DMS 273 (cell line): Measurements from ENCODE around the gene PTPRF.
A peak's percentile ranks its signal among the peaks of the same experiment; 100 is the strongest.
"Not testable (repeated sequence)": the region's sequence is repeated elsewhere in the genome, so short reads cannot be mapped to it uniquely, and the experiment has no call there.

ENCODE experiments used
- DNase-seq: peaks from one replicate; lab custom pipeline; 2025; ENCODE audit not compliant: unreplicated experiment; lab: John Stamatoyannopoulos, UW

Gene PTPRF

DNA sequence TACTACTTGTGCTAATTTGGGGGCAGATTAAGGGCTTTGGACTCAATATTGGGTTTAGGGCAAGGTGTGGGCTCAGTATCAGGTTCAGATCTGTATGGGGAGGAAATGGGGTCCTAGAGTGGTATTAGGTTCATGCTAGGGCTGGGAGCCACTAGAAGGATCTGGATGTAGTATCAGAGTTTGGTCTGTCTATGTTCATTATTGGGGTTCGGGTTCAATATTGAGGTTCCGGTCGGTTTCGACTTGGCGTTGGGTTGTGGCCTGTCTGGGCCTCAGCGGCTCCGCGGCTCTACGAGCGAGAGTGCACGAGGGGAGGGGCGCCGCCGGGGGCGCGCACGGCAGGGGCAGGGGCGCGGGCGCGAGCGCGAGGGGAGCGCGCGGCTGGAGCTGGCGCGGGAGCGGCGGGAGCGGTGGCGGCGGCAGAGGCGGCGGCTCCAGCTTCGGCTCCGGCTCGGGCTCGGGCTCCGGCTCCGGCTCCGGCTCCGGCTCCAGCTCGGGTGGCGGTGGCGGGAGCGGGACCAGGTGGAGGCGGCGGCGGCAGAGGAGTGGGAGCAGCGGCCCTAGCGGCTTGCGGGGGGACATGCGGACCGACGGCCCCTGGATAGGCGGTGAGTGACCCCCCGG is at the start of gene PTPRF:
Gene PTPRF (plus strand): TSS at position 401 of the 624 bp plus-strand sequence. CDS start 14,193 bp downstream, outside the sequence.
- peak; percentile 92 for DNase-seq

DNA sequence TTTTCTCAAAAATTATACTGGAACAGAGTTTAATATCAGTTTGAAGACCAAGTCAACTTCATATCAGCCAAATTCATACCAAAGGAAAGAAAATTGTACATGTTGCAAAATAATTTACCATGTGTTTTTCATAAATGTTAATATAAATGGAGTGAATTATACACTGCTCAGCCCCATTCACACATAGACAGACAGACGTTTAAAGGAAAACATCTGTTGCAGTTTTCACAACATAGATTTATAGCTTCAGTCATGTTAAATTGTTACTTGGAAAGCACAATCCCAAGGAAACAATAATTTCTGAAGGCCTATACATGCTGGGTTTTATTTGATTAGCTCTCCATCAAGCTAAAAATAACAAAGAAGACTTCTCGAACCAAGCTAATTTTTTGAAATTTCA is 49.2 kb upstream of the PTPRF start:
- peak; percentile 42 for DNase-seq

DNA sequence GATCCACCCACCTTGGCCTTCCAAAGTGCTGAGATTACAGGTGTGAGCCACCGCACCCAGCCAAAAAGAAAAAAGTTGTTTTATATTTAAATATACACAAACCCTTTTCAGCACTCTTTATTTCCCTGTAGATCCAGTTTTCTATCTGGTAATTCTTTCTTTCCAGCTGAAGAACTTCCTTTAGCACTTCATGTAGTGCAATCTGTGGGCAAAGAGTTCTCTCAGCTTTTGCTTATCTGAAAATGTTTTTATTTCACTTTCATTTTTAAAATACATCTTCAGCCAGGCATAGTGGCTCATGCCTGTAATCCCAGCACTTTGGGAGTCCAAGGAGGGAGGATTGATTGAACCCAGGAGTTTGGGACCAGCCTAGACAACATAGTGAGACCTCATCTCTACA is 48.5 kb upstream of the PTPRF start:
- DNase-seq, result no peak

DNA sequence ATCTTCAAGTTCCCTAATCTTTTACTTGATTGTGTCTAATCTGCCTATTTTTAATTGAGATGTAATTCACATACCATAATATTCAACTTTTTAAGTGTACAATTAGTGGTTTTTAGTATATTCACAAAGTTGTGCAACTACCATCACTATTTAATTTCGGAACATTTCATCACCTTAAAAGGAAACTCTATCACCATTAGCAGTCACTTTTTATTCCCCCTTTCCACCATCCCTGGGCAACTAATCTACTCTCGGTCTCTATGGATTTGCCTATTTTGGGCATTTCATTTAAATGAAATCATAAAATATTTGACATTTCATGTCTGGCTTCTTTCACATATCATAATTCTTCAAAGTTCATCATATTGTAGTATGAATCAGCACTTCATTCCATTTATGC is 46.3 kb upstream of the PTPRF start:
- no peak for DNase-seq

DNA sequence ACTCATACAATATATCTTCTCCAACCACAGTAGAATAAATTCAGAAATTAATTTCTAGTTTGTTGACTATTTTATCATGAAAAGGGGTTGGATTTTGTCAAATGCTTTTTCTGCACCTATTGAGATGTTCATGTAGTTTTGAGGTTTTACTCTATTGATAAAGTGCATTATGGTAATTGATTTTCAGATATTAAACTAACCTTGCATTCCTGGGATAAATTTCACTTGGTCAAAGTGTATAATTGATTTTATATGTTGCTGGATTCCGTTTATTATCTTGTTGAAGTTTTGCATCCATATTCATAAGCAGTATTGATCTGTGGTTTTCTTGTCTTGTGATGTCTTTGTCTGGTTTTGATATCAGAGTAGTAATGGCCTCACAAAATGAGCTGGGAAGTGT is 42.5 kb upstream of the PTPRF start:
- no peak for DNase-seq

DNA sequence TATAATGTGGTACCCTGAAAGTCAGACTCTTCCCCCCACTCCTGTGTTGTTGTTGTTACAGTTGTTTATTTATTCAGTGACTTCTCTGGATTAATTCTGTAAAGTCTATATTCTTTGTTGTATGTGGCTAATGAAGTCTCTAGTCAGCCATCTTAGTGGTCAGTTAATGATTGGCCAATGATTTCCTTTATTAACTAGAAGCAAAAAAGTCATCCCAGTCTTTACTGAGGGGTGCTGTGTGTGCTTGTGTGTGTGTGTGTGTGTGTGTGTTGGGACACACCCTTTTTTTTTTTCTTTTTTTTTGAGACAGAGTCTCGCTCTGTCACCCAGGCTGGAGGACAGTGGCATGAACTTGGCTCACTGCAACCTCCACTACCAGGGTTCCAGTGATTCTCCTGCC is 39.6 kb upstream of the PTPRF start:
- DNase-seq, result no peak

DNA sequence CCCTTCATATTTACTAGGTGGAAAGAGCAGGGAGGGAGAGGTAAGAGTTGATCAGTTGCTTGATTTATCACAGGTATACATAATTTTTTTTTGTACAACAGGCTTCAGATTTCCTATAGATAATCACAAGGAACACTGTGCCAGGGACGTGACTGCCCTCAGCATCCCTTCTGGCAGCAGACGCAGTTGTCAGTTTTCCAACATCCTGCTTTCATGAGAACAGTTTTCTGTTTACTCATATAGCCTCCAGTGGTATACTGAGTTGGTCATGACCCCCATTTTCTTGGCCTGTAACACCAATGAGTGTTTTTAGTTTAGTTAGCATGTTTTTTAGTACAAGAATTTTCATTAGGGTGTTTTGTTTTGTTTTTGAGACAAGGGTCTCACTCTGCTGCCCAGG is 37.9 kb upstream of the PTPRF start:
- no peak for DNase-seq

DNA sequence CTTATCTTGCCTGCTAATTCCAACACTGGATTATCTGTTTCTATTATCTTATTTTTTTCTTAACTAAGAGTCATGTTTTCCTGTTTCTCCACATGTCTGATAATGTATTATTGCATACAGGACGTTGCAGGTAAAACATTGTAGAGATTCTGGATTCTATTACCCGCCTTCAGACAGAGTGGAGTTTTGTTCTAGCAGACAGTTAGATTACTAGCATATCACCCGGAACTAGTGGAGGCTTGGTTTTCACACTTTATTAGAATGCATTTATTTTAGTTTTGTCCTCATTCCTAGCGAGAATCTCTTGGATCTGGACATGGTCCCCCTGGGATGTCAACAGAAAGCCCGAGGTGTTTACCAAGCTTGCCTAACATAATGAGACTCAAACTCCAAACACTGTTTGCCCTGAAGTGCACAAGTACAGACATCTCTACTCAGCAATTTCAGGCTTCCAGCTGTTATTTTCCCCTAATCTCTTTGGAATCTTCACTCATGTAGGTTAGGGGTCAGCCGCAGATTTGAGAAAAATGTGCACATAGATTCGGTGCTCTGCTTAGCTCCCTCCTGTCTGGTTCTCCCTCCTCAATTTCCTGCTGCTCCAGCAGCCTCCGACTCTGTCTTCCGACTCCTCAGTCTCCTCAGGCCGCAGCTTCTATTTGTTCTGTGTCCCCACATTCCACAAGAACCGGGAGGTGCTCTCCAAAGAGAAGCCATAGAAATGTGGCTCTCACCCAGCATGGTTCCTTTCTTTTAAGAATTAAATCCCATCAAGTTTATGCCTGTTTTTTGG is 36.8 kb upstream of the PTPRF start:
- peak; percentile 60 for DNase-seq

DNA sequence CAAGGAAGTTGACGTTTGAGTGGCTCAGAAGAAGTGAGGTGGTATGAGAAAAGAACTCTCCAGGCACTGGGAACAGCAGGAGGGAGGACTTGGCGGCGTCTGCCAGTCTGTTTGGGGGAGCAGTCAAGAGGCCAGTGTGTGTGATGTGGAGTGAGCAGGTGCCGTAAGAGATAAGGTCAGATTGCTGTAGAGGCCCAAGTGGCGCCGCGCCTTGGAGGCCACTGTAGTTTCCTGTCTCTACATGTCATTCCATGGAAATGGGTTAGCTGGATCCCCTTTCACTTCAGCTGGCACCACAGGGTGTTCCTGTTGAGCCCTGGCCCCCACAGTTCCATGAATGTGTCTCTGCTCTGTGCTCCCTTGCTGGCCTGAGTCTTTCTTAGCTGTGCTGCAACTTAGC is 35.5 kb upstream of the PTPRF start:
- peak; percentile 19 for DNase-seq

DNA sequence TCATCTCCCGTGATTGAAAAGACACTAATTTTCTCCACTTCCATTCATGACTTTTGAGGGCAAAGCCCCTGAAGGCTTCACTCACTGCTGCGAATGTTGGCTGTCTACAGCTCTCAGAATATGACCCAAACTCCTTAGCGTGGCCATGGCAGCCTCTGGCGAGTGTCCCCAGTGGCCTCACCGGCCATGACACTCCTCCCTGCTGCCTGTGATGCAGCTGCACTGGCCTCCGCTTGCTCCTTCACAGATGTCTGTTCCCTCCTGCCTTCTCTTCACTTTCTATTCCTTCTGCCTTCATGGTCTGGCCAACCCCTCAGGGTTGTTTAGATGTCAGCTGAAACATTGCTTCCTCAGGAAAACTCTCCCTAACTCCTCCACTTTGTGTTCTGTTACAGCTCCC is 30.8 kb upstream of the PTPRF start:
- no peak for DNase-seq

DNA sequence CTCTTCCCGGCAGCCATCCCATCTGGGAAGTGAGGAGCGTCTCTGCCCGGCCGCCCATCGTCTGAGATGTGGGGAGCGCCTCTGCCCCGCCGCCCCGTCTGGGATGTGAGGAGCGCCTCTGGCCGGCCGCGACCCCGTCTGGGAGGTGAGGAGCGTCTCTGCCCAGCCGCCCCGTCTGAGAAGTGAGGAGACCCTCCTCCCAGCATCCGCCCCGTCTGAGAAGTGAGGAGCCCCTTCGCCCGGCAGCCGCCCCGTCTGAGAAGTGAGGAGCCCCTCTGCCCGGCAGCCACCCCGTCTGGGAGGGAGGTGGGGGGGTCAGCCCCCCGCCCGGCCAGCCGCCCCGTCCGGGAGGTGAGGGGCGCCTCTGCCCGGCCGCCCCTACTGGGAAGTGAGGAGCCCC is 28.9 kb upstream of the PTPRF start:
- DNase-seq, result not testable (repeated sequence)

DNA sequence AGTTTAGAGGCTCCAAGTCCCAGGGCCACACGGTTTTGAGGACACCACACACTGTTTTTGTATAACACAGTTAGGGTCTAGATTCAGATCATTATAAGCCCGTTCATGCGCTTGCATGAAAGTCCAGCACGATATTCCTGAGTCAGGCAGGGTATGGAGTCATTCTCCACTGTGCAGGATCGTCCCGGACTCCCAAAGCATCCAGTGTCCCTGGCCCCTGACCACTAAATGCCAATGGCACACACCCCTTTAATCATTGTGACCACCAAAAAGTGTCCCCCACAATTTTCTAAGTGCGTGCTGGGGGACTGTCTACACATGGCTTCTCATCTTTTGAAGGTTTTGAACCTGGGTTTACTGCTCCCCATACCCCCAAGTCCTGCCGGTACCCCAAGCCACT is 27.1 kb upstream of the PTPRF start:
- DNase-seq, result no peak

DNA sequence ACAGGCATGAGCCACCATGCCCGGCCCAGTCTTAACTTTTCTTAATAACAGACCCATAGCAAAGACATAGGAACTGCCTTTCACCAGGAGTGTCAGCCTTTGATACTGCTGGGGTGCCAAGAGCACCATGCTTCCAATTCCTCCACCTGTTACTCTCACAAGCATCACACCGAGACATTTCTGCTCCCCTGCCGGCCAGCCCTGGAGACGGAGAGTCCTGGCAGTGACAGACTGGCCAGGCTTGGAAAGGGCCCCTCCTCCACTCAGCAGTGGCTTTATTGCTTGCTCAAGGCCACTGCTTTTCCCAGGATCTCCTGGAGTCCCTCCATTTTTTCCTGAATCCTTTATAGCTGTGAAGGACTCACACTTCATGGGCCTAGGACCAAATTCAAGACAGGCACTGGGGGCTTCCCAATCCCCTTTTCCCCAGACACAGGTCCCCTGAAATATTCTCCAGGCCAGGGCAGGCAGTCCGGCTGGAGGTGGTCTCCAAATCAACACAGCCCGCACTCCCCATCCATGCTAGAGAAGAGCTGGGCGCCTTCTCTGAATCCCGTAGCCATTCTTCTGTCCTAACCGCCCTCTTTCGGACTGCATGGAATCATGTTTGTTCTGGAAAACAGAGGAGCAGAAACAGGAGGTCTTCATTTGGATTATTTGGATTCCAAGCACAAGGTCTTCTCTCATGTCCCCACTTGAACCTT is 25.5 kb upstream of the PTPRF start:
- DNase-seq, result peak; percentile 58

DNA sequence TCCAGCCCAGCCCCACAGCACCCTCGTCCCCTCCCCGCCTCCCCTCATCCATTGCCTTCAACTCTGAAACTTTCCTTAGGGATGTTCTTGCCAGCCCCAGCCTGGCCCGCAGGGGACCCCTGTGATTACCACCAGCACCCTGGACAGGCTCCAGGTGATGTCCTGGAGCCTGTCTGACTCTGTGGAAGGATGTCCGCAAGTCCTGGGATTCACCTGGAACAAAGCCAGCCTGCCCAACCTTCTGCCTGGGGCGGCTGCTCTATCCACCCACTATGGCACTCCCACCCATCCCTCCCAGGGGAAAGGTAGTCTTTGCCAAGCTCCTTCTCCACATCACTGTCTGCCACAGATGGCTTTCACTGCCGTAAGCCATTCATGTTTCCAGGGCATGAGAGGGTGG is 24.4 kb upstream of the PTPRF start:
- peak; percentile 76 for DNase-seq

DNA sequence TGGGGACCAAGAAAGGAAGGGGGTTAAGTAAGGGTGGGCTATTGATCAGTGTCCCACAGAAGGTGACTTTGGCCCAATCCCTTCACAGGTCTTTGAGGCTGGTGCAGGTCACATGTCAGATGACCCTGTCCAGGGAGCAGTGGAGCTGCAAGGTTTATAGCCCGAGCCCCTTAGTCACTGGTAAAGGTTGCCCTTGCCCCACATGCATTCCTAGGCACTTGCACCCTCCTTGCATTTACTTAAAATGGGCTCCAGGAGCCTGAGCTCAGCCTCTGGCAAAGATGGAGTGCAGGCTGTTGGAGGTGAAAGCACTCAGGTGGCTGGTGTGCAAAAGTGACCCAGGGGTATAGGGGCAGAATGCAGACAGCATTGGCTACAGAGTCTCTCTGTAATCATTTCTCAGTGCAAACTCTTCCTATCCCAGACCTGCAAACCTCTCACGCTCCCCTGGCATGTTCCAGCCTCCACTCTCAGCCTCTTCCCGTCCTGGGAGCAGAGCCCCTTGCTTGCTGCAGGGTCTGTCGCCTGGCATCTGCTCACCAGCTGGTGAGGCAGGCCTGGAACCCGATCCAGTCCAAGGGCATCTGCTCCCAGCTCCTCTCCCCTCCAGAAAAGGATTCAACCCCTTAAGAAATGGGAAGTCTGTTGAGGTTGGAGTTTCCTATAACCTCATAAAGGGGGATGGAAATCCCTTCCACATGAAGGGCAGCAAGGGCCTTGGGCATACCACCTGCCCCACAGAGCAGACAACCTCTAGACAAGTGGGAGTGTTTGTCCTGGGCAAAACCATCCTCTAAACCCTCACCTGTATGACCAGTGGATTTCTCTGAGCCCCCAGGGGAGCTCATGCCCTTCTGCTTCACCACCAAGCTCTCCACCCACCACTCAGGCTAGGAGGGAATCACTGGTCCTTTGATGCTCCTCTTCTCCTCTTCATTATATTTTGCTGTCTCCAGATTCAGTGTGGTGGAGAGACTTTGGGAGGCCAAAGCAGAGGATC is 23.1 kb upstream of the PTPRF start:
- DNase-seq, result peak; percentile 95

DNA sequence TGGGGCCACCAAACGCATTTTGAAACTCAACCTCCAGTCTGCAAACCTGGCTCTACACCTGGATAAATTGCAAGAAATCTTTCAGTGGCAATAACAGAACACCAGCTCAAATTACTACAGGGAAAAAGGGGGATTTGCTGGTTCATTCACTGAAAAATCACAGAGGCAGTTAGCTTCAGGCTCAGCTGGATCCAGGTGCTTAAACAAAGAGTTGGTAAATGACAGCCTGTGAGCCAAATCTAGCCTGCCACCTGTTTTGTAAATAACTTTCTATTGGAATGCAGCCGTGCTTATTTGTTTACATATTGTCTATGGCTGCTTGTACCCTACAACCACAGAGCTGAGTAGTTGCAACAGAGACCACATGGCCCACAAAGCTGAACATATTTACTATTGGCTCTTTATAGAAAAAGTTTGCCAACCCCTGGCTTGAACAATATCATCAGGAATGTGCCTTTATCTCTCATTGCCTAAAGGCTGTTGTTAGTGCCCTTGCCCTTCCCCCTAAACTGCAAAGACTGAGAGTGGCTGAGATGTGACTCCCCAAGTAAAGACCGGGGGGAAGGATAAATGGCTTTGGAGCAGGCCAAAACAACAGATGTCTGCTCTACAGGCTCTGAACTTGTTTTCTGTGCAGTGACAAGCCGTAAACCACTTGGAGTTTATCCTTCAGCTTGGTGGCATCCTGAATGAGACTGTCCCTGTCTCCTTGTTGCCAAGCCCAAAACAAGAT is 21.5 kb upstream of the PTPRF start:
- peak; percentile 79 for DNase-seq

DNA sequence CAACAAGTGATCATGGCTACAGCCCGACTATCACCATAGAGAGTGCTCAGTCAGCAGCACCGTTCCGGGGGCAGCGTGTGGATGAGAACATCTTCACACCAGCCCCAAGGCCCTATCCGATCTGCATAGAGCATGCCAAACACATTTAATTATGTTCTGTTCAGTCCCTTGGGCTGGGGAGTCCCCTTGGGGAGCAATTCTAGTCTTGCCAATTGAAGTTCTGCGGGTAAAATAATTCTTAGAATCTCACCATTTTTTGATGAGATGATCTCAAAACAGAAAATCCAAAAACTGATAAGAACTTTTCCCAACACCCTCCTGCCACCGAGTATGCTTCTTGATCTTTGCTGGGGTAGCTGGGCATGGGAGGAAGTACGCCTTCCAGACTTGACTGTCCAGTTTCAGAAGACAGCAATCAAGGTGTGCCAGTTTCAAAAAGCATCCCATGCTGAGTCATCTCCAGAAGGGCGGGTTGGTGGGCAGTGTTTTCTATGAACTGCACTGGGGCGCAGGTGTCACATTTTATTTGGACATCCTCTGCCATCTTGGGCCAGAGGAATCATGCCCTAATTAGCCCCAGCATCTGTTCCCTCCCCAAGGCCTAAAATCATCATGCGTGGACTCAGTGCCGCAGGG is 20.8 kb upstream of the PTPRF start:
- DNase-seq, result peak; percentile 79

DNA sequence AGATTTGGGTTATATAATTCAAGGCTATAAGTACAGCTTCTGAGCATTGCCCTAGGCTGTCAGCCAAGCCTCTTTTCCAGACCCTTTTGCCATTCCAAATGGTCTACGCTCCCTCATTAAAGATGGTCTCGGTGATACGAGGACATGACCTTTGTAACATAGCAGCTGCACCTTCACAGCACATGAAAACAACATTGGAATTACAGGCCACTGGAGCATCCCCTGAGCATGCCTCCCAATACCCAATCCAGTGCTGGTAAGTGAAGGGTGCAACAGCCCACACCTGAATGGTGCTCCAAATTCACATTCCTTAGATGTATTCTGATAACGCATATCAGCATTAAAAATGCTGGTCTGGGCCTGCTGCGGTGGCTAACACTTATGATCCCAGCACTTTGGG is 20.1 kb upstream of the PTPRF start:
- peak; percentile 62 for DNase-seq

DNA sequence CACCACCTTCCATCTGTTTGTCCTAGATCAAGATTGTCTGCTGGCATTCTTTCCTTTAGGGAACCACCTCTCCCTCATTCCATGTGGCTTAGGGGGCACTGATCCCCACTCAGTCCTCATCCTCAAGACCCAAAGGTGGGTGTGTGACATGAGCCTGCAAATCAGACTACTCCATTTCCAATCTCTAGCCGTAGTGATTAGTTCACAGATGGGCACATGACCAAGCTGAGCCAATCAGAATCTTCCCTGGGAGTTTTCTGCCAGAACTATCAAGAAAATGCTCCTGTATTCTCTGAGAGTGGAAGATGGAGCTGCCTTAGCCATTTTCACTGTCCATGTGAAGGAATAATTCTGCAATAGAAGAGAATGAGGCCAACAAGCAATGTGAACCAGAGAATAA is 19.3 kb upstream of the PTPRF start:
- DNase-seq, result no peak

DNA sequence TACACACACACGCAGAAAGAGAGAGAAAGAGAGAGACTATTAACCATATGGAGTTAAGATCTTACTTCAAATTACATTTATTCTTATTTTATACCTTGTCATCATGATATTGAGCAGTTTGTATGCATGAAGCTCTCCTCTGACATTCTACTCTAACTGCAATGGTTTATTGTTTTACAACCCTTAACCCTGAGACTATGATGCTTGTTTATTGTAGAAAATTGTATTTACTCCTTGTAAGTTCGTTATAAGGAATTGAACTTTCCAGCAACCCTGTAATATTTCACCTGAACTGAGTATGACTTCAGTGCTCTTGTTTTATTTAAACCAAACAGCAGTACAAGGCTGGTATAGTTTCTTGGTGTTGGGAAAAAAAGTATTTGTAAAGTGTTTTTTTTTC is 18.6 kb upstream of the PTPRF start:
- DNase-seq, result no peak
